Left forelimb (tissue), 1 donor: ENCODE results near the gene NHSL1.

Experiments
- DNase-seq: peaks from one replicate; pipeline ENCODE4 v3.0.0-alpha.2; 2018; ENCODE audit warnings: low spot score

Gene NHSL1

GRCh38 chr6:138424004-138424904, 75.0 kb downstream of the NHSL1 start:
- no peak for DNase-seq

- no peak for DNase-seq
These were observed 76.4 kb downstream of the NHSL1 start for GRCh38 chr6:138422861-138423260.

- no peak for DNase-seq
These were observed 77.7 kb downstream of the NHSL1 start for GRCh38 chr6:138421608-138422007.

- DNase-seq, result no peak
These were observed 78.2 kb downstream of the NHSL1 start for GRCh38 chr6:138421089-138421488.

- no peak for DNase-seq
These were observed 78.9 kb downstream of the NHSL1 start for GRCh38 chr6:138420356-138420755.

GRCh38 chr6:138419766-138420165, 79.5 kb downstream of the NHSL1 start:
- no peak for DNase-seq

- DNase-seq, result no peak
These were observed 81.1 kb downstream of the NHSL1 start for GRCh38 chr6:138418118-138418742.

- no peak for DNase-seq
These were observed 81.7 kb downstream of the NHSL1 start for GRCh38 chr6:138417493-138418117.

GRCh38 chr6:138416206-138416605, 83.1 kb downstream of the NHSL1 start:
- no peak for DNase-seq

- DNase-seq, result no peak
These were observed 84.2 kb downstream of the NHSL1 start for GRCh38 chr6:138415125-138415524.

GRCh38 chr6:138410972-138411880, 88.1 kb downstream of the NHSL1 start:
- DNase-seq, result no peak

- DNase-seq, result no peak
These were observed 89.1 kb downstream of the NHSL1 start for GRCh38 chr6:138410048-138410735.

- no peak for DNase-seq
These were observed 92.9 kb downstream of the NHSL1 start for GRCh38 chr6:138406443-138406842.

- DNase-seq, result no peak
These were observed 93.4 kb downstream of the NHSL1 start for GRCh38 chr6:138405816-138406413.

- peak; percentile 68 for DNase-seq
These were observed 94.5 kb downstream of the NHSL1 start for GRCh38 chr6:138404666-138405337.

GRCh38 chr6:138403801-138404665, 95.3 kb downstream of the NHSL1 start, which contains the start of gene HEBP2:
HEBP2 (plus strand) TSS chr6:138404223; CDS start chr6:138404496, 273 bp downstream.
- DNase-seq, result peak; percentile 88

- no peak for DNase-seq
These were observed 95.9 kb downstream of the NHSL1 start for GRCh38 chr6:138403324-138403800.

- no peak for DNase-seq
These were observed 96.5 kb downstream of the NHSL1 start for GRCh38 chr6:138402838-138403187.
